Osteoblast (primary cell): ENCODE data around the gene DCAF17. TPM values are rescaled to one million over a fixed set of nuclear protein-coding genes. Genes with fewer than 3 reads are reported as not detected.
A peak's percentile ranks its signal among the peaks of the same experiment; 100 is the strongest.

ENCODE experiments used
- DNase-seq: peaks from one replicate; pipeline ENCODE4 v3.0.0; 2011; ENCODE audit warnings: low spot score, mixed read lengths; ENCODE audit not compliant: insufficient read length; ENCODE audit errors: missing footprints
- H2AFZ ChIP-seq: 2 replicates; pipeline ENCODE4 v1.6.0; 2011; ENCODE audit warnings: mild to moderate bottlenecking, low read length
- H3K27ac ChIP-seq: 2 replicates; pipeline ENCODE4 v1.5.1; 2011; ENCODE audit warnings: mild to moderate bottlenecking, low read depth, low read length, moderate library complexity
- H3K27me3 ChIP-seq: 2 replicates; pipeline ENCODE4 v1.6.0; 2012; ENCODE audit warnings: mild to moderate bottlenecking, control low read depth, inconsistent platforms, low read length, moderate library complexity; ENCODE audit not compliant: insufficient read depth
- H3K36me3 ChIP-seq: 2 replicates; pipeline ENCODE4 v1.5.1; 2011; ENCODE audit warnings: mild to moderate bottlenecking, low read length, control low read depth, moderate library complexity; ENCODE audit not compliant: insufficient read depth
- H3K4me1 ChIP-seq: 2 replicates; pipeline ENCODE4 v1.5.1; 2011; ENCODE audit warnings: mild to moderate bottlenecking, low read length, control low read depth, moderate library complexity; ENCODE audit not compliant: insufficient read depth
- H3K4me2 ChIP-seq: 2 replicates; pipeline ENCODE4 v1.6.0; 2011; ENCODE audit warnings: mild to moderate bottlenecking, low read length; ENCODE audit not compliant: insufficient read depth
- H3K4me3 ChIP-seq: fragments of 200-600 bp; sonication (generic); 3 replicates; pipeline ENCODE4 v1.5.1; 2012; ENCODE audit warnings: mild to moderate bottlenecking, low read length, inconsistent platforms; ENCODE audit not compliant: insufficient read depth
- H3K79me2 ChIP-seq: 2 replicates; pipeline ENCODE4 v1.6.0; 2012; ENCODE audit warnings: mild to moderate bottlenecking, low read length, control low read depth, inconsistent platforms; ENCODE audit not compliant: insufficient read depth
- H3K9me3 ChIP-seq: 2 replicates; pipeline ENCODE4 v1.5.1; 2011; ENCODE audit warnings: low read depth, low read length, control low read depth
- H4K20me1 ChIP-seq: 2 replicates; pipeline ENCODE4 v1.6.0; 2012; ENCODE audit warnings: mild to moderate bottlenecking, low read length, control low read depth; ENCODE audit not compliant: insufficient read depth
- CTCF ChIP-seq: IDR thresholded peaks from 2 replicates; pipeline ENCODE4 v1.5.1; 2011; ENCODE audit warnings: mild to moderate bottlenecking, low read depth, low read length, moderate library complexity; ENCODE audit errors: extremely low read depth
- total RNA-seq: library from RNA; depleted of rRNA; stranded (reverse); fragments of >200 nt; gene quantifications from 2 replicates; pipeline ENCODE4 v1.2.3, GENCODE V29; 2012

DCAF17 gene
- total RNA-seq, 1 donor: 32.6 TPM

GRCh38 chr2:171487201-171487600 lies 53.2 kb downstream of the DCAF17 start:
- no peaks in the 10 kb centered on the region for H3K36me3 ChIP-seq
- TF ChIP-seq CTCF: no peak
- DNase-seq: no peak
- no peaks in the 10 kb centered on the region for H3K27me3 ChIP-seq
- H3K4me2 ChIP-seq: no peak overlapping the region
- H2AFZ ChIP-seq: no peak overlapping the region
- H3K79me2 ChIP-seq: no peaks in the 10 kb centered on the region
- H3K27ac ChIP-seq: no peak overlapping the region
- no peaks in the 10 kb centered on the region for H3K9me3 ChIP-seq
- no peaks in the 10 kb centered on the region for H3K4me1 ChIP-seq
- no peak overlapping the region for H3K4me3 ChIP-seq
- H4K20me1 ChIP-seq: no peaks in the 10 kb centered on the region

DNA sequence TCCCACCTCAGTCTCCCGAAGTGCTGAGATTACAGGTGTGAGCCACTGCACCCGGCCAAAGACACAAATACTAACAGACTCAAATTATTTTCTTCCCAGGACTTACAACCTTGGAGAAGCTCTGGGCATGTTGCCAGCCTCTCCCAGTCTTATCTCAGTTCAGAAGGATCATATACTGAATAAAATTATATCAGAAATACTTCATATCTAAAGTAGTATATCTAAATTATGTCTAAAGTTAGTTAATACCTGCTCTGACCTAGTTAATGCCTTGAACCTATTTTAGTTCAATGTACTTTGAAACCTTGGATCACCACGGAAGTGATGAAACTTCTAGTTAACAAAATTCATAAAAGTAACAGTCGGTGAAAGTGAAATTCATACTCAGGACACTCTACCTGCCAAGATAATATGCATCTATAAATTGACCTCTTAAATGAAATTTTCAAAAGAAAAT lies 53.8 kb downstream of the DCAF17 start:
- no peak overlapping the region for H3K27ac ChIP-seq
- H3K9me3 ChIP-seq: no peaks in the 10 kb centered on the region
- no peaks in the 10 kb centered on the region for H4K20me1 ChIP-seq
- H3K36me3 ChIP-seq: no peaks in the 10 kb centered on the region
- no peak overlapping the region for H3K4me3 ChIP-seq
- no peaks in the 10 kb centered on the region for H3K4me1 ChIP-seq
- TF ChIP-seq CTCF: no peak
- H3K4me2 ChIP-seq: no peak overlapping the region
- DNase-seq: no peak
- no peaks in the 10 kb centered on the region for H3K79me2 ChIP-seq
- no peaks in the 10 kb centered on the region for H3K27me3 ChIP-seq
- no peak overlapping the region for H2AFZ ChIP-seq

GRCh38 chr2:171490577-171490976 lies 56.6 kb downstream of the DCAF17 start:
- Histone ChIP-seq H3K4me2 (no peak overlapping the region), H3K36me3 (no peaks in the 10 kb centered on the region), H3K4me3 (no peak overlapping the region), H3K27ac (no peak overlapping the region), H4K20me1 (no peaks in the 10 kb centered on the region), H3K9me3 (no peaks in the 10 kb centered on the region), H3K27me3 (no peaks in the 10 kb centered on the region), H3K79me2 (no peaks in the 10 kb centered on the region), H2AFZ (no peak overlapping the region), H3K4me1 (no peaks in the 10 kb centered on the region)
- TF ChIP-seq CTCF: no peak
- peak; percentile 3 for DNase-seq

GRCh38 chr2:171491292-171491691 lies 57.3 kb downstream of the DCAF17 start:
- Histone ChIP-seq H3K27me3 (no peaks in the 10 kb centered on the region), H3K4me3 (no peak overlapping the region), H3K79me2 (no peaks in the 10 kb centered on the region), H3K27ac (no peak overlapping the region), H3K4me2 (no peak overlapping the region), H2AFZ (no peak overlapping the region), H3K36me3 (no peaks in the 10 kb centered on the region), H3K9me3 (no peaks in the 10 kb centered on the region), H3K4me1 (no peaks in the 10 kb centered on the region), H4K20me1 (no peaks in the 10 kb centered on the region)
- DNase-seq: no peak
- no peak for TF ChIP-seq CTCF
